Retina (tissue), 1 donor: ENCODE measurements around the gene TTLL11.
"Not testable (repeated sequence)": the region's sequence is repeated elsewhere in the genome, so short reads cannot be mapped to it uniquely, and the experiment has no call there.

Experiments
- DNase-seq: peaks from one replicate; pipeline ENCODE4 v3.0.0-alpha.2; 2016

Gene TTLL11

GRCh38 chr9:121998513-121999049 lies 94.5 kb downstream of the TTLL11 start:
- no peak for DNase-seq

GRCh38 chr9:121997791-121998190 lies 95.3 kb downstream of the TTLL11 start:
- no peak for DNase-seq

- DNase-seq: no peak
Measured at GRCh38 chr9:121996783-121997182, 96.3 kb downstream of the TTLL11 start.

- no peak for DNase-seq
Measured at GRCh38 chr9:121995997-121996396, 97.1 kb downstream of the TTLL11 start.

DNA sequence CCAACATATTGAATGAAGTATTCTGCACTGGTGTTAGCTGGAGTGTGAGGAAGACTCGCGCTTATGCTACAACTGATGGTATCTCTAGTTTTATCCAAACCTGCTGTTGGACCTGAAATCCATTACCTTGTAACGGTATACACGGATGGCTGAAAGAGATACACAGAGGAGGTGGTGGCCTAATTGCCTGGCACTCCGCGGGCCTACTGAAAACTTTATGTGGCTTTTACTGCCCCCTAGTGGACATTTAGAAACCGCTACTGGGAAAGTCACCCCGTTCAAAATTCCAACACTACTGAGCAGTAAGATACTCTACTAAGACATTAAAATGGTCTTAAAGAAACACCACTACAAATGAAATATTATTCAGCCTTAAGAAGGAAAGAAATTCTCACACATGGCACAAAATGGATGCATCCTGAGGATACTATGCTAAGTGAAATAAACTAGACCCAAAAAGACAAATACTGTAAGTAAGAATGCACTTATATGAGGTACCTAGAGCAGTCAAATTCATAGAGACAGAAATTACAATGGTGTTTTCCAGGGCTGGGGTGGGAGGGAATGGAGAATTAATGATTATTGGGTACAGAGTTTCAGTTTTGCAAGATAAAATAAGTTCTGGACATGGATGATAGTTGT lies 100.4 kb downstream of the TTLL11 start:
- peak; percentile 73 for DNase-seq

- no peak for DNase-seq
Measured at GRCh38 chr9:121991307-121991661, 101.8 kb downstream of the TTLL11 start.

- DNase-seq: no peak
Measured at GRCh38 chr9:121990600-121991306, 102.4 kb downstream of the TTLL11 start.

DNA sequence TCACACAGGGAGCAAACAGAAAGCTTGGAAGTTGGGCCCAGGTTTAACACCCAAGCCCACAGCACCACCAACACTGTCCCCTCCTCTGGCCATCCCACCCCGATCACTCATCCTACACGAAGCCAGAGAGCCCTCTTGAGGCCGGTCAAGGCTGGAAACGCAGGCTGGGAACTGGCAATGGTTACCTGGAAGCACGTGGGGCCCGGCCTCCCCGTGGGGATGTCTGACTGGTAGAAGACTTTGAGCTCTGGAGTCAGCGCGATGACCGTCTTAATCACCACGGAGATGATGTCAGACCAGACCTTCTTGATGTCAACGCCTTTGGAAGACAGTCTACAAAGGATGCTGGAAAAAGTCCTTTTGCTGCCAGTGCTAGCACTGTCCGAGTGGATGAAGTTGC lies 104.1 kb downstream of the TTLL11 start:
- DNase-seq: peak; percentile 40

- no peak for DNase-seq
Measured at GRCh38 chr9:121987314-121987713, 105.8 kb downstream of the TTLL11 start.

GRCh38 chr9:121985792-121986494 lies 107.2 kb downstream of the TTLL11 start:
- no peak for DNase-seq

DNA sequence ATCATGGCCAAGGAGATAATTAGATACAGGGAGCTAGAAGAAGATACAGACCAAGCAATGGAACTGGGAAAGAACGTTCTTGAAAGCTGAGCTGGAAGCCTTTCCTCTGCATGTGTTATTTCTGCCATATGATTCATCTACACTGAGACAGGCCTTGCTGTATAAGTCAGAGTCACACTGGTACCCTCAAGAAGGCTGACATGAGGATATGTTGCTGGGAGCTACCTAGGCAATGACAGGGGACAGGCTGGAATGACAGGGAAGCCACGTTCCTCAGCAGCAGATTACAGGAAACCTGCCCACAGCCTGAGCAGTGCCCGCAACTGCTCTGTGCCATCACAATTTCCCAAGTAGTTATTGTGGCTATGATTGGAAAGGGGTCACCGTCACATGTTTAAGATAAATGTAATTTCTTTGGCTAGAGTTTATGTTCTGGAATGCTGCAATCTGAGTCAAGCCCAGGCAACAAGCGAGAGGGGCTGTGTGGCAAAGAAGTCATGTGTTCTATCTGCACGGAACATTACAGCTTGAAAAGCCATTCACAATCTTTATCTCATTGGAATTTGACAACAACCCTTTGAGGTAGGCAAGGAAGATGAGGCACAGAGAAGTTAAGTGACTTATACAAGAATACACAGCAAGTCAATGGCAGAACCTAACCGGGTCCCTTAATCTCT lies 108.2 kb downstream of the TTLL11 start:
- no peak for DNase-seq

- no peak for DNase-seq
Measured at GRCh38 chr9:121983736-121984135, 109.4 kb downstream of the TTLL11 start.

- no peak for DNase-seq
Measured at GRCh38 chr9:121981118-121981883, 111.8 kb downstream of the TTLL11 start.

- not testable (repeated sequence) for DNase-seq
Measured at GRCh38 chr9:121980665-121981064, 112.4 kb downstream of the TTLL11 start.

DNA sequence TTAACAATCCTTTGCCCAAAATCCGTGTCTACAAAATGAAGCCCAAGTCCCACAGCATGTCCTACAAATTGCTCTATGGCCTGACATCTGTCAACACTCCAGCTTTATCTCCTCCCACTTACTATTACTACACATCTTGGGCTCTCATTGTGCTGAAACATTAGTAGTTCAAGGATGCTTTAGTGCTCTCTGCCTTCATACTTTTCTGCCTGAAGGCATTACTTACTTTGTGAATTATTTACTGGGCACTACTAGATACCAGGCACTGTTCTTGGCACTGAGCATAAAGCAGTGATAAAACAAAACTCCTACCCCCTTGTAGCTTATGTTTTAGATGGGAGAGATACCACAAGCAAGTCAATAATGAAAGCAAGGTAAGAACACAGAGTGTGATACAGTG lies 113.4 kb downstream of the TTLL11 start:
- no peak for DNase-seq

- no peak for DNase-seq
Measured at GRCh38 chr9:121976751-121977150, 116.4 kb downstream of the TTLL11 start.

DNA sequence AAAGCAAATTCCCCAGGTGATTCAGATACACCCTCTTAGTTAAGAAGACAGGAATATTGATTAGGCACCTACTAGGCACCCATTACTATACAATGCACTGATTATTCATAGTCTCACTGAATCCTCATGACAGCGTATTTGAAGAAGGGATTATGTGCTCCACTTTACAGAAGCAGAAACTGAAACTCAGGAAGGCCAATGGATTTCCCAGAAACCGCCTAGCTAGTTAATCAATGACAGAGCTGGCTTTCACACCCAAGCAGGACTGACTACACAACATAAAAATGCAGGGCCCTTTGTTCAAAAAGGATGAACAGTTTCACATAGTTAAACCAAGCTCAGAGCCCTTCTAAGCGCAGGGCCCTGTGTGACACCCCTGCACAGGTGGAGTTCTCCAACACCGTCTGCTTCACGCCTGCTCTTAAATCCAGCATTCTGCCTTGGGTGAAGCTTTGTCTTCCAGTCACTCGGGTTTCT lies 117.3 kb downstream of the TTLL11 start:
- DNase-seq: no peak

- no peak for DNase-seq
Measured at GRCh38 chr9:121974421-121974820, 118.7 kb downstream of the TTLL11 start.

DNA sequence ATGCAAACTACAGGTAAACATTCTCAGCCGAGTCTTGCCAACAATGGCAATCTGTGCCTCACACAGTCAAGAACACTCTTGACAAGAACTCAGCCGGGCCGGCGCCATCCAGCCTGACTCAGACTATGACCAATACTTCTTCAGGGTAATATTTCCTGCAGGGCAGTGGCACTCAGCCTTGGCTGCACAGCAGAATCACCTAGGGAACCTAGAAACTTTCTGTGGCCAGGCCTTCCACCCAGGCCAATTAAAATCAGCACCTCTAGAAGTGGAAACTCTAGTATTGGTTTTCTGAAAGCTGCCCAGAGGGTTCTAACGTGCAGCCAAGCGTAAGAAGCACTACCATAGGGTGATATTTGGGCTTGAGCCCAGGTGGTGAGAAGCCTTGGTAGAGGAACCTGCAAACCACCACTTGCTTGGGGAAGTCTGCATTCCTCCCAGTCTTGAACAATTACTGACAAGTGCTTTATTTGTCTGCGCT lies 120.6 kb downstream of the TTLL11 start:
- no peak for DNase-seq

GRCh38 chr9:121968056-121968455 lies 125.1 kb downstream of the TTLL11 start:
- DNase-seq: no peak

DNA sequence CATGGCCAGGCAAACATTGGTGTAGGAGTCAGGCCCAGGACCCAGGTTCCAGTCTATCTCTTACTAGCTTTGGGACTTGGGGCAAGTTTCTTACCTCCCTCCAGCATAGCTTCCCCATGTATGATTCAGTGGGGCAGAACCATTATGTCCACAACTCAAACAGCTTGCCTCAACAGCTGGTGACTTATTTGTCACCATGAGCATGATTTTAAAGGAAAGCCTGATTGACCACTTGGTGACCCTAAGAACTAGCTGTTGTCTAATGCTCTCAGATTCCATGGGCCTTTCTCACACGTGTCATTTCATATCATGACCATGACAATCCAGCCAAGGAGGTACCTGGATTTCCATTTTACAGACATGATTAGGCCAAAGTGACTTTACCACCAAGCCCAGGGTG lies 126.4 kb downstream of the TTLL11 start:
- no peak for DNase-seq

DNA sequence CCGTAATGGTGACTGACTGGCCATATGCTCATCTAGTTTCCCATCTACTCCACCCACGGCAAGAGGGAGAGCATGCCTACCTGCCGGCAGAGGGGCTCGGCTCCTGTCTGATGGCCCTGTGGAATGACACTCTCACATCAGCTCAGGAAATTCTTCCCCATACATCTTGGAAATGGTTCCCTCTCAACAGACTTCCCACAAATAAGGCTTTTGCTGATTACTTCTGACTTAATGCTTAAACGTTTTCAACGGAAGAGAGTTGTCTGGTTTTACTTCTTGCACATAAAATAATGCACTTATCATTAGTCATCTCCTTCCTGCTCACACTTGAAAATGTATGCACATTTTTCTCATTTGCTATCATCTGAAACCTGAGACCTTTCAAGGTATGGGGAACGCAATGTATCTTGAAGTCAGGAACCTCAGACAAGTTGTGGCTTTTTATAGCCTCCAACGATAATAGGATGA lies 129.5 kb downstream of the TTLL11 start:
- DNase-seq: no peak
